ENCODE data around the gene FRMD1. TPM values are rescaled to one million over a fixed set of nuclear protein-coding genes. Genes with fewer than 3 reads are reported as not detected.
A peak's percentile ranks its signal among the peaks of the same experiment; 100 is the strongest.

FRMD1 gene
- total and polyA plus RNA-seq, 8 donors = 0.02 to 0.15 TPM; not detected in 6

DNA sequence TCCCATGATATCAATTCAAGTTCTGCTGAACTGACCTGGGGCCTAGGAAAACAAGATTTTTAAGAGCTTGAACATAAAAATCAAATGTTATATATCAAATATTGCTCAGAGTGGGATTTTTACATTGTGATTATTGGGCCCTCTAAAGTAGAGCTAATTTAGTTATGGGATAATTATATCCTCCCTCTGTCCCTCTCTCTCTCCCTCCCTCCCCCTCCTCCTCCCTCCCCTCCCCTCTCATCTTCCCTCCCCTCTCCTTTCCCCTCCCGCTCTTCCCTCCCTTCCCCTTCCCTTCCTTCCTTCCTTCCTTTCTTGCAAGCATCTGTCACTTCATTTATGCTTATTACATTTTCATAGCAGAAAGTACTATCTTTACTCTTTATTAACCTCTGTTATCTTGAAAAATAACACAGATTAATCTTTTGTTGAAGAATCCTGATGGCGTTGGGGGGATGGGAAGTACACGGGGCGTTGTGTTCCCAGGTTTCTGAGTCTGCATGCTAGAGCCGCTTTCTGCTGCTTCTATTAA lies 48.7 kb downstream of the FRMD1 start:
- no peaks in the 10 kb centered on the region for H3K36me3 ChIP-seq
- intact Hi-C loops (cut with DNase I) = no loop called here
- H3K9me3 ChIP-seq = no peaks in the 10 kb centered on the region
- DNase-seq = peak in 1 of 6 donors; percentile 4
- H3K27ac ChIP-seq = no peak overlapping the region
- FAIRE-seq = no peak
- TF ChIP-seq, protein P1, sequence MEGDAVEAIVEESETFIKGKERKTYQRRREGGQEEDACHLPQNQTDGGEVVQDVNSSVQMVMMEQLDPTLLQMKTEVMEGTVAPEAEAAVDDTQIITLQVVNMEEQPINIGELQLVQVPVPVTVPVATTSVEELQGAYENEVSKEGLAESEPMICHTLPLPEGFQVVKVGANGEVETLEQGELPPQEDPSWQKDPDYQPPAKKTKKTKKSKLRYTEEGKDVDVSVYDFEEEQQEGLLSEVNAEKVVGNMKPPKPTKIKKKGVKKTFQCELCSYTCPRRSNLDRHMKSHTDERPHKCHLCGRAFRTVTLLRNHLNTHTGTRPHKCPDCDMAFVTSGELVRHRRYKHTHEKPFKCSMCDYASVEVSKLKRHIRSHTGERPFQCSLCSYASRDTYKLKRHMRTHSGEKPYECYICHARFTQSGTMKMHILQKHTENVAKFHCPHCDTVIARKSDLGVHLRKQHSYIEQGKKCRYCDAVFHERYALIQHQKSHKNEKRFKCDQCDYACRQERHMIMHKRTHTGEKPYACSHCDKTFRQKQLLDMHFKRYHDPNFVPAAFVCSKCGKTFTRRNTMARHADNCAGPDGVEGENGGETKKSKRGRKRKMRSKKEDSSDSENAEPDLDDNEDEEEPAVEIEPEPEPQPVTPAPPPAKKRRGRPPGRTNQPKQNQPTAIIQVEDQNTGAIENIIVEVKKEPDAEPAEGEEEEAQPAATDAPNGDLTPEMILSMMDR (IDR thresholded peaks at IDR 0.05) = no peak
- WGBS, 2 donors = 45 to 50% methylated on average over 5 of the region's 5 CpGs
- no peak for ATAC-seq
- H3K4me1 ChIP-seq = no peaks in the 10 kb centered on the region
- no peaks in the 10 kb centered on the region for H3K27me3 ChIP-seq
- no peak overlapping the region for H3K4me3 ChIP-seq

DNA sequence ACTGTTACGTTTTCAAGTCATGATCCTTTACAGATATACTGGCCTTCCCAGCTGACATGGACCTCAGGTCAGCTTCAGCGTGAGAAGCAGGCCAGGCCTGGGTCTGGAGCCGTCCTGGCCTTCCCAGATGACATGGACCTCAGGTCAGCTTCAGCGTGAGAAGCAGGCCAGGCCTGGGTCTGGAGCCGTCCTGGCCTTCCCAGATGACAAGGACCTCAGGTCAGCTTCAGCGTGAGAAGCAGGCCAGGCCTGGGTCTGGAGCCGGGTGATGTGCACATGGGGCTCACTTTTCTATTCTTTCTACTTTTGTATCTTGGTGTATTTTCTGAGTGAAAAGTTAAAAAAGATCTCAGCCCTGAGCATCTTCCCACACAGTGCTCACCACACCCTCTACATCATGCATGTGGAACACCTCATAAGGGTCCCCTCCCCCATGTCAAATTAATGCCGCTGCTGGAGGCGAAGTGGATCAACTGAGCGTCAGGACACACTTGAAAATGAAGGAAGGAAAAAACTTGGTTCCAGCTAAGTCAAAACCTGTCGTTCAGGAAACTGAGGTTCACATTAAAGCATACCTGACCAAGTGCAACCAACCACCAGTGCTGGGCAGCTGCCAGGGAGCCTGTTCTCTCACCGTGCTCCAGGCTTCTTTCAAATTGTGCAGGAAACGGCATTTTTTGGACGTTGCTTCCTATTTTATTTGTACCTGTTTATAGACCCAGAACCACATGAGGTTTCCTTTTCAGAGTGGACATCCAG lies 49.4 kb downstream of the FRMD1 start:
- Histone ChIP-seq H3K9me3 (no peaks in the 10 kb centered on the region), H3K27me3 (no peaks in the 10 kb centered on the region), H3K4me3 (no peak overlapping the region), H3K27ac (no peak overlapping the region), H3K4me1 (no peaks in the 10 kb centered on the region), H3K36me3 (no peaks in the 10 kb centered on the region)
- TF ChIP-seq, protein P1 (IDR thresholded peaks at IDR 0.05) = no peak
- intact Hi-C loops (cut with DNase I) = no loop called here
- WGBS, 2 donors = 73 to 76% methylated on average over 14 of the region's 14 CpGs
- no peak for FAIRE-seq
- ATAC-seq = peak in 1 of 4 donors; percentile 21
- peak in 1 of 6 donors; percentile 10 for DNase-seq

DNA sequence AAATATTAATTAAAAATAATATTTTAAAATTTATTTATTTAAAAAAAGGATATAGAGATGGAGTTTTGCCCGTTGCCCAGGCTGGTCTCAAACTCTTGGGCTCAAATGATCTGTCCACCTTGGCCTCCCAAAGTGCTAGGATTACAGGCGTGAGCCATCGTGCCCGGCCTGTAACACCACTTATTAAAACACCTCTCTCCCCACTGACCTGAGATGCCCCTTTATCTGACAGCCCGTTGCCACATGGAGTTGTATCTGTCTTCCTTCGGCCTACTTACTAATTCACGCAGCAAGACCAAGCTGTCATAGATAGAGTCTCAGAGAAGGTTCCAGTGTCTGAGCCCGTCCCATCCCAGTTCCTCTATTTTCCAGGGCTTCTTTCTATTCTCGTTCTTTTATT lies 50.8 kb downstream of the FRMD1 start:
- H3K9me3 ChIP-seq = no peaks in the 10 kb centered on the region
- H3K27me3 ChIP-seq = no peaks in the 10 kb centered on the region
- WGBS, 2 donors = 86 to 93% methylated on average over 9 of the region's 9 CpGs
- no peaks in the 10 kb centered on the region for H3K4me1 ChIP-seq
- H3K4me3 ChIP-seq = no peak overlapping the region
- DNase-seq = peak in 1 of 6 donors; percentile 4
- H3K36me3 ChIP-seq = no peaks in the 10 kb centered on the region
- TF ChIP-seq, protein P1 (IDR thresholded peaks at IDR 0.05) = no peak
- no peak for ATAC-seq
- intact Hi-C loops (cut with DNase I) = no loop called here
- no peak overlapping the region for H3K27ac ChIP-seq
- no peak for FAIRE-seq

DNA sequence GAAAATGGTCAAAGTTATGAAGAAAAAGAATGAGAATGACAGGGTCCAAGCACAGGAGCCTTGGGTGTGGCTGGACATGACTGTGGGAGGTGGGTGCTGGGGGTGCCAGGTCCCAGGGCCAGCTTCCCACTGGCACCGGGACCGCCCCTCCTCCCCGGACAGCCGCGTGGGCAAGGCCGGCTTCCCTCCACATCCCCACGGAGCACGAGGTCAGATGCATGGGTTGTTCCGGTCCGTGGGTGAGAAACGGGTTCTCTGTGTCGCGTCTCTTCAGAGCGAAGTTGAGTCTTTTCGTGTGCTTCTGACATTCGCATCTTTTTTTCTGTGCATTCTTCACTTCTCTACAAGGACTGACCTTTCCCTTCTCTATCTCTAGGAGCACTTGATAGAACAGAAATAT lies 51.5 kb downstream of the FRMD1 start:
- no peaks in the 10 kb centered on the region for H3K36me3 ChIP-seq
- TF ChIP-seq, protein P1 (IDR thresholded peaks at IDR 0.05) = no peak
- H3K4me1 ChIP-seq = no peaks in the 10 kb centered on the region
- FAIRE-seq (no peak), ATAC-seq (no peak), DNase-seq (peak in 1 of 6 donors; percentile 7)
- intact Hi-C loops (cut with DNase I) = no loop called here
- H3K27me3 ChIP-seq = no peaks in the 10 kb centered on the region
- H3K9me3 ChIP-seq = no peaks in the 10 kb centered on the region
- no peak overlapping the region for H3K4me3 ChIP-seq
- no peak overlapping the region for H3K27ac ChIP-seq
- 89 to 95% methylated on average over 16 of the region's 16 CpGs for WGBS, 2 donors

DNA sequence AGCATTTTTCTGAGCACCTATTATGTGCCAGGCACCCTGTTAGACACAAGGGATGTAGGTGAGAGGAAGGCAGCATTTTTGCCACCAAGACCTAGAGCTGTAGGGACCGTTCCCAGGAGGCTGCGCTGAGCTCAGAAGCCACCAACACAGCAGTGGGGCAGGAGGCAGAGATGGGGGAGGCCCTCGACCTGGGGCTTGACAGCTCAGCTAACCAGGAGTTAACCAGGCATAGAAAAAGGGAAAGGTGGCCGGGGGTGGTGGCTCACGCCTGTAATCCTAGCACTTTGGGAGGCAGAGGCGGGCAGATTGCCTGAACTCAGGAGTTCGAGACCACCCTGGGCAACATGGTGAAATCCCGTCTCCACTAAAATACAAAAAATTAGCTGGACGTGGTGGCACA lies 52.1 kb downstream of the FRMD1 start:
- DNase-seq (peak in 1 of 6 donors; percentile 3), FAIRE-seq (no peak), ATAC-seq (no peak)
- TF ChIP-seq, protein P1 (IDR thresholded peaks at IDR 0.05) = no peak
- no peak overlapping the region for H3K27ac ChIP-seq
- H3K27me3 ChIP-seq = no peaks in the 10 kb centered on the region
- intact Hi-C loops (cut with DNase I) = no loop called here
- H3K9me3 ChIP-seq = no peaks in the 10 kb centered on the region
- WGBS, 2 donors = 85 to 92% methylated on average over 9 of the region's 9 CpGs
- no peak overlapping the region for H3K4me3 ChIP-seq
- H3K36me3 ChIP-seq = no peaks in the 10 kb centered on the region
- no peaks in the 10 kb centered on the region for H3K4me1 ChIP-seq

All from pancreas (tissue), 10 donors.